Osteoblast (primary cell): ENCODE measurements around the gene GAPVD1. TPM values are rescaled to one million over a fixed set of nuclear protein-coding genes. Genes with fewer than 3 reads are reported as not detected.

ENCODE experiments used
- DNase-seq: peaks from one replicate; pipeline ENCODE4 v3.0.0; 2011; ENCODE audit warnings: low spot score, mixed read lengths; ENCODE audit not compliant: insufficient read length; ENCODE audit errors: missing footprints
- H2AFZ ChIP-seq: 2 replicates; pipeline ENCODE4 v1.6.0; 2011; ENCODE audit warnings: mild to moderate bottlenecking, low read length
- H3K27ac ChIP-seq: 2 replicates; pipeline ENCODE4 v1.5.1; 2011; ENCODE audit warnings: mild to moderate bottlenecking, low read depth, low read length, moderate library complexity
- H3K27me3 ChIP-seq: 2 replicates; pipeline ENCODE4 v1.6.0; 2012; ENCODE audit warnings: mild to moderate bottlenecking, control low read depth, inconsistent platforms, low read length, moderate library complexity; ENCODE audit not compliant: insufficient read depth
- H3K36me3 ChIP-seq: 2 replicates; pipeline ENCODE4 v1.5.1; 2011; ENCODE audit warnings: mild to moderate bottlenecking, low read length, control low read depth, moderate library complexity; ENCODE audit not compliant: insufficient read depth
- H3K4me1 ChIP-seq: 2 replicates; pipeline ENCODE4 v1.5.1; 2011; ENCODE audit warnings: mild to moderate bottlenecking, low read length, control low read depth, moderate library complexity; ENCODE audit not compliant: insufficient read depth
- H3K4me2 ChIP-seq: 2 replicates; pipeline ENCODE4 v1.6.0; 2011; ENCODE audit warnings: mild to moderate bottlenecking, low read length; ENCODE audit not compliant: insufficient read depth
- H3K4me3 ChIP-seq: fragments of 200-600 bp; sonication (generic); 3 replicates; pipeline ENCODE4 v1.5.1; 2012; ENCODE audit warnings: mild to moderate bottlenecking, low read length, inconsistent platforms; ENCODE audit not compliant: insufficient read depth
- H3K79me2 ChIP-seq: 2 replicates; pipeline ENCODE4 v1.6.0; 2012; ENCODE audit warnings: mild to moderate bottlenecking, low read length, control low read depth, inconsistent platforms; ENCODE audit not compliant: insufficient read depth
- H3K9me3 ChIP-seq: 2 replicates; pipeline ENCODE4 v1.5.1; 2011; ENCODE audit warnings: low read depth, low read length, control low read depth
- H4K20me1 ChIP-seq: 2 replicates; pipeline ENCODE4 v1.6.0; 2012; ENCODE audit warnings: mild to moderate bottlenecking, low read length, control low read depth; ENCODE audit not compliant: insufficient read depth
- total RNA-seq: library from RNA; depleted of rRNA; stranded (reverse); fragments of >200 nt; gene quantifications from 2 replicates; pipeline ENCODE4 v1.2.3, GENCODE V29; 2012
- TF ChIP-seq, protein P1 (sequence below): IDR thresholded peaks from 2 replicates; pipeline ENCODE4 v1.5.1; 2011; ENCODE audit warnings: mild to moderate bottlenecking, low read depth, low read length, moderate library complexity; ENCODE audit errors: extremely low read depth

Gene GAPVD1
- total RNA-seq, 1 donor: 80.3 TPM

DNA sequence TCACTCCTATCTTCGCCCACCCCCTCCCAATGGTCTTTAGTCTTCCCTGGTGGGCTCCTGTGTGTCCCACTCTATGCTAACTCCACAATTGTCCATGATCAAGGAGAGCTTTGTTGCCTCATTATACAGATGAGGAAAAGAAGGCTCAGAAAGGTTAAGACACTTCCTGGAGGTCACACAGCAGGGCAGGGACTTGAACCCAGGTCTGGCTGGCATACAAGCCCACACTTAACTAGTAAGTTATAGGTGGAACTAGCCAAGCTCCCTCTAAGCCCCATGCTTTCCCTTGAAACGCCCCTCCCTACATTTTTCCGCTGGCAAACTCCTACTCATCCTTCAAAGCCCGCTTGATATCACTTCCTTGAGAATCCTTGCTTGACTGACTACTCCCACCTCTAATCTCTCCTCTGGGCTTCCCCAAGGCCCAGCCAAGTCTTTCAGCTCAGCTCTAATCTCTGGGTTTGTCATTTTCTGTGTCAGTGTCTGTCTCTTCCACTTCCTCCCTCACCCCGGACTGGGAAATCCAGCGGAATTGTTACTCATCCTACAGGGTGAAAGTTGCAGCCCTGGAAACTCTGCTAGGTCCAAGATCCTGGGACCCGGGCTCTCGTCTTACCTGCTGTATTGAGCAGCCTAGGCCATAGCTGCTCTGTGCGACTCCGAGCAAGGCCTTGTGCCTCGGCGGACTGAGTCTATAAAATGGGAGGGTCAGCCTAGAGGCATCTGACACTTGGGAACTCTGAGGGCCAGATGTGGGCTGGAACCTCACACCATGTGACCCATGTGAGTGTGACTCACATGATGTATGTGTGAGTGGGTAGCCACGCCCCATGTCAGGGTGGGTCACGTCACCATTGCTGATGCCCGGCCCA, 144.5 kb downstream of the GAPVD1 start:
- H2AFZ ChIP-seq: no peak overlapping the region
- H3K36me3 ChIP-seq: no peaks in the 10 kb centered on the region
- DNase-seq: peak; percentile 94
- no peaks in the 10 kb centered on the region for H3K4me1 ChIP-seq
- no peaks in the 10 kb centered on the region for H3K27me3 ChIP-seq
- no peaks in the 10 kb centered on the region for H3K79me2 ChIP-seq
- TF ChIP-seq, protein P1, sequence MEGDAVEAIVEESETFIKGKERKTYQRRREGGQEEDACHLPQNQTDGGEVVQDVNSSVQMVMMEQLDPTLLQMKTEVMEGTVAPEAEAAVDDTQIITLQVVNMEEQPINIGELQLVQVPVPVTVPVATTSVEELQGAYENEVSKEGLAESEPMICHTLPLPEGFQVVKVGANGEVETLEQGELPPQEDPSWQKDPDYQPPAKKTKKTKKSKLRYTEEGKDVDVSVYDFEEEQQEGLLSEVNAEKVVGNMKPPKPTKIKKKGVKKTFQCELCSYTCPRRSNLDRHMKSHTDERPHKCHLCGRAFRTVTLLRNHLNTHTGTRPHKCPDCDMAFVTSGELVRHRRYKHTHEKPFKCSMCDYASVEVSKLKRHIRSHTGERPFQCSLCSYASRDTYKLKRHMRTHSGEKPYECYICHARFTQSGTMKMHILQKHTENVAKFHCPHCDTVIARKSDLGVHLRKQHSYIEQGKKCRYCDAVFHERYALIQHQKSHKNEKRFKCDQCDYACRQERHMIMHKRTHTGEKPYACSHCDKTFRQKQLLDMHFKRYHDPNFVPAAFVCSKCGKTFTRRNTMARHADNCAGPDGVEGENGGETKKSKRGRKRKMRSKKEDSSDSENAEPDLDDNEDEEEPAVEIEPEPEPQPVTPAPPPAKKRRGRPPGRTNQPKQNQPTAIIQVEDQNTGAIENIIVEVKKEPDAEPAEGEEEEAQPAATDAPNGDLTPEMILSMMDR: no peak
- no peak overlapping the region for H3K4me3 ChIP-seq
- no peaks in the 10 kb centered on the region for H3K9me3 ChIP-seq
- H3K4me2 ChIP-seq: no peak overlapping the region
- no peak overlapping the region for H3K27ac ChIP-seq
- no peaks in the 10 kb centered on the region for H4K20me1 ChIP-seq

DNA sequence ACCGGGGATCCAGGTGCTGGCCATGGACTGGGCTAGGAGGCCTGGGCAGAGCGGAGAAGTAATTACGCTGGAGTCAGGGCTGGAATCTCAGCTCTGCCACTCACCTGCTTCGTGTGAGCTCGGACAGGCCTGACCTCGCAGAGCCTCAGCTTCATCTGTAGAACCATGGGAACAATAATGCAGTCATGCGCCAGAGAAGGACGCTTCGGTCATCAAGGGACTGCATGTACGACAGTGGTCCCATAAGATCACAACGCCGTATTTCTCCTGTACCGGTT, 145.1 kb downstream of the GAPVD1 start:
- Histone ChIP-seq H2AFZ (no peak overlapping the region), H3K36me3 (no peaks in the 10 kb centered on the region), H3K4me2 (no peak overlapping the region)

DNA sequence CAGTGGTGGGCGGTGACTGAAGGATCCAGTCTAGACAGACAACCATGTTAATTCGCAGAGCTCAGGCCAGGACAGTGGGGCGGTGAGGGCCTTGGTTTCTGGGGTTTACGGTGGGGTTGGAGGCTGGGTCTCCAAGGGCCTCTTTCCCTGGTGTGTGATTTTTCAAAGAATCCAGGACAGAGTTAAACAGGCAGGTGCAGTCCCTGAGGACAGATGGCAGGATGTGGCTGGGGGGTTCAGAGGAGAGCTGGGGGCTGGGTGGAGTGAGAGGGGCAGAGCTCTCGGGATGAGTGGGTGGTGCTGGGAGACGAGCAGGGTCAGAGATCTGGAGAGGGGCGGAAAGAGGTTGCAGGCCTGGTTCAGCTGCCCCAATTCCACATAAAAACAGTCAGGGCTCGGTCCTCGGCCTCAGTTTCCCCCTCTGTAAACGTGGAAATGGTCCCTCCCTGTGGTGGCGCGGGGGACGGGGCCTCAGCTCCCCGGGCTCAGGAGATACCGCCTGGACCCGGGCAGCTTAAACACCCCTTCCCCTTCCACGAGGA, 145.9 kb downstream of the GAPVD1 start:
- Histone ChIP-seq H3K4me2 (peak overlapping the region; percentile 85), H2AFZ (peak overlapping the region; percentile 85), H3K9me3 (no peaks in the 10 kb centered on the region), H3K36me3 (no peaks in the 10 kb centered on the region), H3K4me3 (peak overlapping the region; percentile 79), H3K27ac (no peak overlapping the region), H3K79me2 (no peaks in the 10 kb centered on the region), H4K20me1 (no peaks in the 10 kb centered on the region), H3K4me1 (no peaks in the 10 kb centered on the region), H3K27me3 (no peaks in the 10 kb centered on the region)
- no peak for DNase-seq
- TF ChIP-seq, protein P1: no peak

More for the DNA sequence above, 145.1 kb downstream of the GAPVD1 start:
- DNase-seq: no peak
- H3K9me3 ChIP-seq: no peaks in the 10 kb centered on the region
- no peak overlapping the region for H3K4me3 ChIP-seq
- H3K27me3 ChIP-seq: no peaks in the 10 kb centered on the region
- no peaks in the 10 kb centered on the region for H3K4me1 ChIP-seq
- TF ChIP-seq, protein P1: no peak
- no peaks in the 10 kb centered on the region for H4K20me1 ChIP-seq
- no peaks in the 10 kb centered on the region for H3K79me2 ChIP-seq
- H3K27ac ChIP-seq: no peak overlapping the region
